Measurements from ENCODE around the gene RNF208. TPM values are rescaled to one million over a fixed set of nuclear protein-coding genes. Genes with fewer than 3 reads are reported as not detected.

The RNF208 gene
- total and polyA plus RNA-seq, 2 donors (not counting 1 experiment from before 2014, with no cell fraction given) = 1.1 to 1.4 TPM

GRCh38 chr9:137236238-137236935 lies 14.3 kb upstream of the RNF208 start:
- H3K4me2 ChIP-seq (replicated peaks; ENCODE audit: low read depth, low read length, poor library complexity, severe bottlenecking) = peak overlapping the region; percentile 72
- CTCF ChIA-PET = interaction anchor here (0.6 to 8.9 kb wide), 42 partner anchors 11 to 448 kb away, joined by 3 to 76 read pairs (median 4); partner anchors contain the start of genes ANAPC2, CYSRT1, MAN1B1 and NELFB
- intact Hi-C loops (cut with micrococcal nuclease) = loop anchor here (1.0 to 2.0 kb wide), 6 partner anchors 13 to 209 kb away; partner anchors contain the start of genes ANAPC2, NPDC1, SSNA1 and TPRN
- peak; percentile 95 for DNase-seq
- Mint-ChIP-seq H3K27me3 (no peaks in the 10 kb centered on the region), H3K4me3 (peak overlapping the region; percentile 53), H3K27ac (no peak overlapping the region), H3K9me3 (ENCODE audit: insufficient read depth) (no peaks in the 10 kb centered on the region), H3K4me1 (peaks cover 38% of the 10 kb centered on the region)
- H3K27me3 ChIP-seq (replicated peaks in 1 of 4; ENCODE audit: control extremely low read depth in 1 of 4, control insufficient read depth in 3 of 4, insufficient read depth in 4 of 4, low read length in 3 of 4) = peaks cover 0 to 2% (median 0%) of the 10 kb centered on the region in 4 experiments
- peaks cover 37 to 62% of the 10 kb centered on the region in 2 donors for H3K4me1 ChIP-seq (ENCODE audit: control insufficient read depth in 2 of 2, insufficient read depth in 2 of 2, low read length in 2 of 2)
- TF ChIP-seq EZH2 (IDR thresholded peaks at IDR 0.05; ENCODE audit: borderline replicate concordance, insufficient read depth, low read depth, low read length, poor library complexity, severe bottlenecking) (no peak), CTCF (IDR thresholded peaks at IDR 0.05) (peak; percentile 98)
- peak overlapping the region; percentile 26 for H3K9ac ChIP-seq (ENCODE audit: low read length)
- 6% methylated on average over 30 of the region's 31 CpGs for WGBS (ENCODE audit: insufficient coverage)
- H3K79me2 ChIP-seq (ENCODE audit: control insufficient read depth, insufficient read depth, low read length) = peaks cover 29% of the 10 kb centered on the region
- H3K36me3 ChIP-seq (replicated peaks in 1 of 2; ENCODE audit: control extremely low read depth in 1 of 2, control insufficient read depth in 1 of 2, extremely low read depth in 1 of 2, insufficient read depth in 2 of 2, low read length in 1 of 2) = no peaks in the 10 kb centered on the region
- peaks cover 0 to 3% (median 0%) of the 10 kb centered on the region in 3 donors for H3K9me3 ChIP-seq (ENCODE audit: control extremely low read depth in 1 of 3, control insufficient read depth in 2 of 3, insufficient read depth in 1 of 3, low read length in 2 of 3)
- peaks cover 22% of the 10 kb centered on the region for H4K20me1 ChIP-seq (ENCODE audit: control insufficient read depth, insufficient read depth, low read length, poor library complexity, severe bottlenecking)
- peak overlapping the region in 1 of 2 donors; percentile 33 for H3K27ac ChIP-seq (ENCODE audit: low read length in 2 of 2)
- POLR2A ChIA-PET = interaction anchor here (0.5 to 1.6 kb wide), 8 partner anchors 12 to 834 kb away, joined by 3 to 8 read pairs (median 4); partner anchors contain the start of genes ANAPC2, MAN1B1 and SSNA1
- peak; percentile 29 for ATAC-seq (ENCODE audit: low read depth)
- H3K4me3 ChIP-seq (ENCODE audit: control extremely low read depth in 1 of 5, extremely low read depth in 1 of 5, insufficient read depth in 1 of 5, low read depth in 2 of 5, low read length in 4 of 5) = peak overlapping the region in 2 of 5 experiments; percentile 15 to 19
- peak overlapping the region; percentile 41 for H2AFZ ChIP-seq (ENCODE audit: insufficient read depth, low read depth, low read length, poor library complexity, severe bottlenecking)

Measured in B cell (primary cell).